Astrocyte of the spinal cord (primary cell): ENCODE measurements around the gene DUSP16.

ENCODE experiments used
- DNase-seq: peaks from one replicate; pipeline ENCODE4 v3.0.0; 2011; ENCODE audit warnings: low read depth, low spot score
- H3K4me3 ChIP-seq: 2 replicates; pipeline ENCODE4 v1.5.1; 2011; ENCODE audit warnings: low read depth, mild to moderate bottlenecking, low read length, moderate library complexity
- CTCF ChIP-seq: IDR thresholded peaks from 2 replicates; pipeline ENCODE4 v1.5.1; 2012; ENCODE audit warnings: low read depth, mild to moderate bottlenecking, low read length, inconsistent platforms
- in situ Hi-C: cut with HindIII; loops from 2 replicates; pipeline ENCODE4 v1.10.0; 2017; ENCODE audit warnings: low sequenced_read_pairs

The DUSP16 gene

GRCh38 chr12:12557733-12558132, 4.9 kb downstream of the DUSP16 start:
- TF ChIP-seq CTCF, result no peak
- no peak for DNase-seq
- no peak overlapping the region for H3K4me3 ChIP-seq
- in situ Hi-C loops, result no loop called here

GRCh38 chr12:12555656-12556055, 7.0 kb downstream of the DUSP16 start:
- no peak for TF ChIP-seq CTCF
- H3K4me3 ChIP-seq, result no peak overlapping the region
- DNase-seq, result no peak
- in situ Hi-C loops, result no loop called here

- TF ChIP-seq CTCF, result no peak
- no peak for DNase-seq
- no peak overlapping the region for H3K4me3 ChIP-seq
- in situ Hi-C loops, result no loop called here
Observed at GRCh38 chr12:12553208-12553785, 9.4 kb downstream of the DUSP16 start.

- in situ Hi-C loops, result no loop called here
- DNase-seq, result no peak
- TF ChIP-seq CTCF, result no peak
- H3K4me3 ChIP-seq, result no peak overlapping the region
Observed at GRCh38 chr12:12551115-12551514, 11.5 kb downstream of the DUSP16 start.

GRCh38 chr12:12550277-12550676, 12.4 kb downstream of the DUSP16 start:
- in situ Hi-C loops, result no loop called here
- no peak overlapping the region for H3K4me3 ChIP-seq
- no peak for DNase-seq
- TF ChIP-seq CTCF, result no peak

- no peak for TF ChIP-seq CTCF
- H3K4me3 ChIP-seq, result no peak overlapping the region
- in situ Hi-C loops, result no loop called here
- no peak for DNase-seq
Observed at GRCh38 chr12:12549426-12549825, 13.2 kb downstream of the DUSP16 start.

- DNase-seq, result no peak
- in situ Hi-C loops, result no loop called here
Observed at GRCh38 chr12:12548713-12549112, 13.9 kb downstream of the DUSP16 start.

More at GRCh38 chr12:12548713-12549112, 13.9 kb downstream of the DUSP16 start:
- H3K4me3 ChIP-seq, result no peak overlapping the region
- TF ChIP-seq CTCF, result no peak
